Measurements from ENCODE around the gene NAPB.

- no peak for TF ChIP-seq CTCF (IDR thresholded peaks at IDR 0.05)
- TF ChIP-seq POLR2A (IDR thresholded peaks at IDR 0.05): no peak
Measured at GRCh38 chr20:23414526-23415188, 6.6 kb downstream of the NAPB start.
